KMS-11 (cell line): ENCODE measurements around the gene P3R3URF.

Experiments used
- H2AFZ ChIP-seq: fragments of 200-600 bp; sonication (generic); 2 replicates; pipeline ENCODE4 v1.6.1; 2016; ENCODE audit warnings: antibody characterized with exemption, mixed run types, low read depth
- H3K27ac ChIP-seq: fragments of 200-600 bp; sonication (generic); 2 replicates; pipeline ENCODE4 v1.6.1; 2016; ENCODE audit warnings: mild to moderate bottlenecking, mixed run types
- H3K27me3 ChIP-seq: fragments of 200-600 bp; sonication (generic); 2 replicates; pipeline ENCODE4 v1.6.1; 2017; ENCODE audit warnings: mild to moderate bottlenecking, low read depth, mixed run types, moderate library complexity; ENCODE audit not compliant: insufficient read depth
- H3K36me3 ChIP-seq: fragments of 200-600 bp; sonication (generic); 2 replicates; pipeline ENCODE4 v1.6.1; 2017; ENCODE audit warnings: mild to moderate bottlenecking, mixed run types; ENCODE audit not compliant: insufficient read depth
- H3K4me1 ChIP-seq: fragments of 200-600 bp; sonication (generic); 2 replicates; pipeline ENCODE4 v1.6.1; 2016; ENCODE audit warnings: mild to moderate bottlenecking, low read depth, mixed run types; ENCODE audit not compliant: poor library complexity, severe bottlenecking
- H3K4me2 ChIP-seq: fragments of 200-600 bp; sonication (generic); 2 replicates; pipeline ENCODE4 v1.7.0; 2016; ENCODE audit warnings: mild to moderate bottlenecking, mixed run types
- H3K4me3 ChIP-seq: fragments of 200-600 bp; sonication (generic); IDR thresholded peaks from 2 replicates; pipeline ENCODE4 v1.6.1; 2017; ENCODE audit warnings: low read depth, low read length, mixed read lengths; ENCODE audit not compliant: insufficient read depth
- H3K79me2 ChIP-seq: fragments of 200-600 bp; sonication (generic); 2 replicates; pipeline ENCODE4 v1.6.1; 2016; ENCODE audit warnings: low read depth, mixed run types; ENCODE audit not compliant: insufficient read depth
- H3K9ac ChIP-seq: fragments of 200-600 bp; sonication (generic); 2 replicates; pipeline ENCODE4 v1.6.1; 2016; ENCODE audit warnings: mild to moderate bottlenecking, mixed run types
- H4K20me1 ChIP-seq: fragments of 200-600 bp; sonication (generic); 2 replicates; pipeline ENCODE4 v1.6.1; 2016; ENCODE audit warnings: mild to moderate bottlenecking, mixed run types; ENCODE audit not compliant: insufficient read depth
- TF ChIP-seq, protein P1 (sequence below): fragments of 200-600 bp; sonication (generic); conservative IDR thresholded peaks from 2 replicates; pipeline ENCODE4 v1.6.1; 2017; ENCODE audit warnings: low read depth, mild to moderate bottlenecking, antibody characterized with exemption, low read length, moderate library complexity, mixed read lengths

The P3R3URF gene

DNA sequence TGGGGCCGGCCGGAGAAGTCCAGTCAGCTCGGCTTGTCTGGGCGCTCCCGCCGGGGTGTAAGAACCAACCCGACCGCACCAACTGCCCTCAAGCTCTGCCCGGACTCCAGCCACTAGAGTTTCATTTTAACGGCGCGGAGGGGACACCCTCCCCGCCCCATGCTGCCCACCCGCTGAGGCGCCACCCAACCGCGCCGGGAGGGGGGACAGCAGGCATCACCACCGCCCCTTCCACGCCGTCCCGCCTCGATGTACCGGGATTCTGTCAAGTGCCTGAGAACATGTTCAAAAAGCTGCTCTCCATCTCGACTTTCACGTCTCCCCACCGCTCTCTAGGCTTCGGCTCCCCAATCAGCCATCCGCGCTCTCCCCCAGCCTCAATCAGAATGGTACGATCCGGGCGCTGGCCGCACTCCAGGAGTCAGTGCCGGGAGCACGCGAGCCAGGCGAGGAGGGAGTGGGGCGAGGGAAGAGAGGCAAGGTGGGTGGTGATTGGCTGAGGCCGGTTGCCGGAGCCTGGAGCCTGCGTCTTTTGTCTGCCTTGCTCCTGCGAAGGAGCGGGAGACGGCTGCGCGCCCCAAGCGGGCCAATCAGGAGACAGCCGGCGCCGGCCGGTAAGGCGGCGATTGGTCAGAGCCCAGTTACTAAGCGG lies 43.6 kb downstream of the P3R3URF start, which contains the start of gene PIK3R3:
Gene PIK3R3, minus strand, starts transcription at position 101 of the 652 bp plus-strand sequence. CDS start 677 bp downstream, outside the sequence.
- H3K79me2 ChIP-seq, result no peaks in the 10 kb centered on the region
- peak within 1 kb of the TSS; percentile 91 for H3K4me2 ChIP-seq
- TF ChIP-seq, protein P1, sequence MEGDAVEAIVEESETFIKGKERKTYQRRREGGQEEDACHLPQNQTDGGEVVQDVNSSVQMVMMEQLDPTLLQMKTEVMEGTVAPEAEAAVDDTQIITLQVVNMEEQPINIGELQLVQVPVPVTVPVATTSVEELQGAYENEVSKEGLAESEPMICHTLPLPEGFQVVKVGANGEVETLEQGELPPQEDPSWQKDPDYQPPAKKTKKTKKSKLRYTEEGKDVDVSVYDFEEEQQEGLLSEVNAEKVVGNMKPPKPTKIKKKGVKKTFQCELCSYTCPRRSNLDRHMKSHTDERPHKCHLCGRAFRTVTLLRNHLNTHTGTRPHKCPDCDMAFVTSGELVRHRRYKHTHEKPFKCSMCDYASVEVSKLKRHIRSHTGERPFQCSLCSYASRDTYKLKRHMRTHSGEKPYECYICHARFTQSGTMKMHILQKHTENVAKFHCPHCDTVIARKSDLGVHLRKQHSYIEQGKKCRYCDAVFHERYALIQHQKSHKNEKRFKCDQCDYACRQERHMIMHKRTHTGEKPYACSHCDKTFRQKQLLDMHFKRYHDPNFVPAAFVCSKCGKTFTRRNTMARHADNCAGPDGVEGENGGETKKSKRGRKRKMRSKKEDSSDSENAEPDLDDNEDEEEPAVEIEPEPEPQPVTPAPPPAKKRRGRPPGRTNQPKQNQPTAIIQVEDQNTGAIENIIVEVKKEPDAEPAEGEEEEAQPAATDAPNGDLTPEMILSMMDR, result no peak
- H4K20me1 ChIP-seq, result no peaks in the 10 kb centered on the region
- no peaks in the 10 kb centered on the region for H3K36me3 ChIP-seq
- peak within 1 kb of the TSS; percentile 72 for H2AFZ ChIP-seq
- peak within 1 kb of the TSS; percentile 83 for H3K27ac ChIP-seq
- H3K4me3 ChIP-seq, result no peak within 1 kb of the TSS
- 0 out of 2 replicates have a peak, but pooled peaks cover 3% of the 10 kb centered on the region for H3K27me3 ChIP-seq
- H3K9ac ChIP-seq, result peak within 1 kb of the TSS; percentile 79
- H3K4me1 ChIP-seq, result peaks cover 43% of the 10 kb centered on the region

DNA sequence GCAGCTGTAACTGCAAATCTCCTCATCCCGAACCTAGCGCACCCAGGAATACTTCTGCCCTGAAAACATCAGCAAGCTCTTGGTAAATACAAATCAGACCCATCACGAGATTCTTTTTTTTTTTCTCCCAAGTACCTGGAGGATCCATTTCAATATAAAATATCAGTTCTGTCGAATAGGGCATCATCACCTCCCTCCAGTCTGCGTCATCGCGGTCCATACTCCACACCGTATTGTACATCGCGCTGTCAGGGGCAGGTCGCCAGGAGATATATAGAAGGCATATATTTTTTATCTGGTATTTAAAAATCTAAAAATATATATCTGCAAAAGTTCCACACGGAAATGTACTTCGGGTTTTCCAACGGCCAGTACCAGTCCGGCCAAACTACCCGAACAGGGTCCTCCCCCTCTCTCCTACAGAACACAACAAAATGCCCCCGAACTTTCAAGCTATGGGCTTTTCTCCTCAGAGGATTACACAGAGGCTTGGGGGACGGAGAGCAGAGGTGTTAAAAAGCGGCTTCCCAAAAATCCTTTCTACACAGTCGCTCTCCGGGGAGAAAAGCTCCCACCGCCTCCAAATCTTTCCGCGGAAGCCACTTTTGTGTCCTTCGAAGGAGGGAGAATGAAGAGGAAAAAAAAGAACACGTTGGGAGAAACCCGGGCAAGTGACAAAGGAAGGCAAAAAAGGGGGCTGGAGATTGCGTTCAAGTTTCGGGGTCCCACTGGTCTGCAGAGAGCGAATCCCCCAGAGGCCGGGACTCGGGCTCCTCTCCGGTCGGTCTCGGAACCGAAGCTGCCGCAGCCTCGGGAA lies 44.4 kb downstream of the P3R3URF start:
- Histone ChIP-seq H3K36me3 (no peaks in the 10 kb centered on the region), H2AFZ (peak overlapping the region; percentile 72), H3K4me1 (peaks cover 43% of the 10 kb centered on the region), H4K20me1 (no peaks in the 10 kb centered on the region), H3K4me2 (peak overlapping the region; percentile 91), H3K27ac (peak overlapping the region; percentile 83), H3K79me2 (no peaks in the 10 kb centered on the region), H3K9ac (peak overlapping the region; percentile 79), H3K27me3 (0 out of 2 replicates have a peak, but pooled peaks cover 3% of the 10 kb centered on the region), H3K4me3 (no peak overlapping the region)
- TF ChIP-seq, protein P1, result no peak

DNA sequence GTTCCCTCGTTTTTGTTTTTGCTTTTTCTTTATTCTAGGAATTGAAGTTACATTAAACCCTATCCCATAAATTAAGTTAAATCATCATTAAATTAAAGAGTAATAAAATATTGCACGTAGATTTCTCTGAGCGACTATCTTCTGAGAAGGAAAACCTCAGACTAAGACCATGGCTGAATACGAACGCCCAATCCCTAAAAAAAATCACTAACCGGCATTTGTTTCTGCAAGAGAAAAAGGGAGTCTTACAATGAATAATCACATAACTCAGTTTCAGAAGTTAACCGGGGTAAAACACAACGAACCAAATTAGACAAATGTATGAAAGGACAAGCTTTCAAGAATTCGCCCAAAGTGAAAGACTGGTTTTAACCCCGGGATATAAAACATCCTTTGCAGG lies 45.2 kb downstream of the P3R3URF start:
- H3K4me1 ChIP-seq, result peaks cover 41% of the 10 kb centered on the region
- H2AFZ ChIP-seq, result no peak overlapping the region
- H4K20me1 ChIP-seq, result no peaks in the 10 kb centered on the region
- TF ChIP-seq, protein P1, result no peak
- no peaks in the 10 kb centered on the region for H3K79me2 ChIP-seq
- H3K36me3 ChIP-seq, result no peaks in the 10 kb centered on the region
- H3K4me2 ChIP-seq, result peak overlapping the region; percentile 61
- no peak overlapping the region for H3K27ac ChIP-seq
- H3K9ac ChIP-seq, result no peak overlapping the region
- no peak overlapping the region for H3K4me3 ChIP-seq
- H3K27me3 ChIP-seq, result 0 out of 2 replicates have a peak, but pooled peaks cover 3% of the 10 kb centered on the region

DNA sequence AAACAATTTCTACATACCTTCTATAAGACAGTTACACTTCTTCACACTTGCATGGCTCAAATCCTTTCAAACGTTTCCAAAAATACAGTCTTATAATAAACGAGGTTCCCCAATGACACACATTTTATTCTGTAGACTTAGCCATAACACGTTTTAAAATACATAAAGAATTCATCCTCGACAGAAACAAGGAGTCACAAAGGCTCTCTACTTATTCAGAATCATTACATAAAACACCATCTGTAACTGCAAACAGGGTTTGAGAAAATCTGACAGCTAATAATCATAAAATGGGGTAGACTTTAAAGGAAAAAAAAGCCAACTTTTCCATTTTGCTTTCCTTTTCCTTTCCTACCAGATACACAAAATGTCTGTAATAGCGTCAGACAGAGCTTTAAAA lies 45.7 kb downstream of the P3R3URF start:
- Histone ChIP-seq H3K36me3 (no peaks in the 10 kb centered on the region), H3K27me3 (0 out of 2 replicates have a peak, but pooled peaks cover 3% of the 10 kb centered on the region), H3K4me2 (peak overlapping the region; percentile 61), H3K4me3 (no peak overlapping the region), H4K20me1 (no peaks in the 10 kb centered on the region), H3K9ac (no peak overlapping the region), H3K27ac (no peak overlapping the region), H3K4me1 (peaks cover 36% of the 10 kb centered on the region), H3K79me2 (no peaks in the 10 kb centered on the region), H2AFZ (no peak overlapping the region)
- TF ChIP-seq, protein P1, result no peak
